Neural cell (in vitro differentiated cells): Measurements from ENCODE around the gene SLAMF9. TPM values are rescaled to one million over a fixed set of nuclear protein-coding genes. Genes with fewer than 3 reads are reported as not detected.

Experiments used
- H2AFZ ChIP-seq: fragments of 200-600, 300-800 bp; sonication (generic), shearing (Covaris generic); 2 replicates; pipeline ENCODE4 v1.6.0; 2014; ENCODE audit warnings: low read depth, mild to moderate bottlenecking, antibody characterized with exemption, low read length, moderate library complexity
- H3F3A ChIP-seq: fragments of 200-600 bp; shearing (Covaris generic); 2 replicates; pipeline ENCODE4 v1.6.1; 2016; ENCODE audit warnings: mild to moderate bottlenecking, moderate library complexity, mixed read lengths, antibody characterized with exemption, low read length; ENCODE audit not compliant: insufficient read depth, poor library complexity, severe bottlenecking
- H3K27ac ChIP-seq: fragments of 200-600, 300-800 bp; sonication (generic), shearing (Covaris generic); 2 replicates; pipeline ENCODE4 v1.5.1; 2014; ENCODE audit warnings: mild to moderate bottlenecking, low read length, moderate library complexity
- H3K27me3 ChIP-seq: fragments of 300-800, 200-600 bp; sonication (generic), shearing (Covaris generic); 2 replicates; pipeline ENCODE4 v1.6.0; 2014; ENCODE audit warnings: mild to moderate bottlenecking, low read depth, low read length, moderate library complexity; ENCODE audit not compliant: insufficient read depth
- H3K36me3 ChIP-seq: fragments of 300-800, 200-600 bp; sonication (generic), shearing (Covaris generic); 2 replicates; pipeline ENCODE4 v1.5.1; 2014; ENCODE audit warnings: mild to moderate bottlenecking, antibody characterized with exemption, low read length, moderate library complexity; ENCODE audit not compliant: insufficient read depth
- H3K4me2 ChIP-seq: fragments of 300-800, 200-600 bp; sonication (generic), shearing (Covaris generic); 2 replicates; pipeline ENCODE4 v1.6.0; 2014; ENCODE audit warnings: mild to moderate bottlenecking, low read length
- H3K4me3 ChIP-seq: fragments of 300-800, 200-600 bp; sonication (generic), shearing (Covaris generic); 2 replicates; pipeline ENCODE4 v1.5.1; 2014; ENCODE audit warnings: mild to moderate bottlenecking, low read length, moderate library complexity
- H3K79me2 ChIP-seq: fragments of 200-600 bp; shearing (Covaris generic); replicated peaks from 2 replicates; pipeline ENCODE4 v1.6.0; 2014; ENCODE audit warnings: mild to moderate bottlenecking, low read length, moderate library complexity; ENCODE audit not compliant: insufficient read depth
- H3K9ac ChIP-seq: fragments of 300-800, 200-600 bp; sonication (generic), shearing (Covaris generic); 2 replicates; pipeline ENCODE4 v1.6.1; 2016; ENCODE audit warnings: mild to moderate bottlenecking, low read length, mixed read lengths
- H3K9me2 ChIP-seq: fragments of 200-600 bp; shearing (Covaris generic); 2 replicates; pipeline ENCODE4 v1.6.1; 2016; ENCODE audit warnings: mild to moderate bottlenecking, low read length, mixed read lengths; ENCODE audit not compliant: insufficient read depth
- H3K9me3 ChIP-seq: fragments of 200-600, 300-800 bp; sonication (generic), shearing (Covaris generic); 2 replicates; pipeline ENCODE4 v1.6.1; 2016; ENCODE audit warnings: mild to moderate bottlenecking, mixed run types, low read length, moderate library complexity, mixed read lengths
- H4K20me1 ChIP-seq: fragments of 200-600 bp; shearing (Covaris generic); 2 replicates; pipeline ENCODE4 v1.6.1; 2016; ENCODE audit warnings: mild to moderate bottlenecking, mixed run types; ENCODE audit not compliant: insufficient read depth
- CTCF ChIP-seq: fragments of 450-650 bp; IDR thresholded peaks from 2 replicates; pipeline ENCODE4 v1.5.1; 2014; ENCODE audit warnings: antibody characterized with exemption, mild to moderate bottlenecking, moderate library complexity; ENCODE audit not compliant: poor library complexity, severe bottlenecking
- EP300 ChIP-seq: fragments of 450-650 bp; conservative IDR thresholded peaks from 2 replicates; pipeline ENCODE4 v1.6.1; 2014; ENCODE audit warnings: antibody characterized with exemption, mild to moderate bottlenecking, moderate library complexity; ENCODE audit not compliant: poor library complexity, severe bottlenecking
- EZH2 ChIP-seq: fragments of 200-600, 300-800 bp; shearing (Covaris generic), sonication (generic); IDR thresholded peaks from 2 replicates; pipeline ENCODE4 v1.6.1; 2014; ENCODE audit warnings: antibody characterized with exemption, low read length, borderline replicate concordance, mild to moderate bottlenecking; ENCODE audit not compliant: insufficient read depth, poor library complexity, severe bottlenecking
- POLR2AphosphoS5 ChIP-seq: IDR thresholded peaks from 2 replicates; pipeline ENCODE4 v1.6.1; 2012
- RAD21 ChIP-seq: fragments of 450-650 bp; conservative IDR thresholded peaks from 2 replicates; pipeline ENCODE4 v1.6.1; 2014; ENCODE audit warnings: antibody characterized with exemption, mild to moderate bottlenecking, moderate library complexity
- SMC3 ChIP-seq: fragments of 450-650 bp; conservative IDR thresholded peaks from 2 replicates; pipeline ENCODE4 v1.6.1; 2014; ENCODE audit warnings: antibody characterized with exemption, mild to moderate bottlenecking, moderate library complexity; ENCODE audit not compliant: poor library complexity
- TAF1 ChIP-seq: IDR thresholded peaks from 2 replicates; pipeline ENCODE4 v1.6.1; 2012; ENCODE audit warnings: low read depth
- polyA plus RNA-seq: library from polyadenylated mRNA; depleted of rRNA; stranded (reverse); fragments of >200 nt; gene quantifications from 2 replicates; pipeline ENCODE4 v1.2.3, GENCODE V29; 2014

SLAMF9 gene
- polyA plus RNA-seq, 1 donor from 2014 or later, result not detected

DNA sequence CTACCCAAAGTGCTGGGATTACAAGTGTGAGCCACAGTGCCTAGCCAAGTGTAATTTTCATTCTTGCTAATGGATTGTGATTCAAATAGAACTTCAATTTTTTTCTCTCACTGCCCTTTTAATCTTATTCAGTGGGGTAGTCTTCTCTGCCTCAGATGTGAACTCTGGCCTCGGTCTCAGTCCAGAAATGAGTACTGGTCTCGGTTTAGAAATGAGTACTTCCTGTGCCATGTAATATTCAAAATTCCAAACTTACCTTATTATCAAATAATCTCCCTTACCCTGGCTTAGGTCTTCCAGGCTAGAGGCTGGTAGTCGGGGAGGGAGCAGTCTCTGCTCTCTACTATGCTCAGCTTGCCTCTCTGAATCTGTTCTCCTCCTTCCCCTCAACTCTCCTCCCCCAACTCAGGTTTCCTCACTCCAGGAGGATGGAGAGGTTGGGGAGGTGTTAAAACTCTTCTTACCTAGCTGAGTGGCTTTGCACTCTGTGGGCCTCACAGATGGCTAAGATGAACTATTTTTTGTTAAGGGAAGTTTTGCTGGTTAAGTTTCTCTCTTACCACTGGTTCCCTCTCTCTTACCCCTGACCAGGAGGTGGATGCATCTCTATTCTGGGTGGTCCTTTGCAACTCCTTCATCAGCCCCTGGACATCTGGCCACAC, 4.8 kb upstream of the SLAMF9 start:
- no peak overlapping the region for H2AFZ ChIP-seq
- no peak overlapping the region for H3K4me2 ChIP-seq
- no peak overlapping the region for H3K27ac ChIP-seq
- TF ChIP-seq EP300 (no peak), POLR2AphosphoS5 (no peak)
- H3K27me3 ChIP-seq, result no peaks in the 10 kb centered on the region
- H3K4me3 ChIP-seq, result no peak overlapping the region
- no peaks in the 10 kb centered on the region for H4K20me1 ChIP-seq
- no peaks in the 10 kb centered on the region for H3F3A ChIP-seq
- H3K9ac ChIP-seq, result no peak overlapping the region
- no peaks in the 10 kb centered on the region for H3K9me3 ChIP-seq
- H3K79me2 ChIP-seq, result no peaks in the 10 kb centered on the region
- no peaks in the 10 kb centered on the region for H3K9me2 ChIP-seq
- no peaks in the 10 kb centered on the region for H3K36me3 ChIP-seq

GRCh38 chr1:159957824-159958268, 3.8 kb upstream of the SLAMF9 start:
- Histone ChIP-seq H3K9ac (no peak overlapping the region), H4K20me1 (no peaks in the 10 kb centered on the region), H3K4me2 (no peak overlapping the region), H3F3A (no peaks in the 10 kb centered on the region), H3K9me2 (no peaks in the 10 kb centered on the region), H3K9me3 (no peaks in the 10 kb centered on the region), H3K36me3 (no peaks in the 10 kb centered on the region), H3K27me3 (no peaks in the 10 kb centered on the region), H3K27ac (no peak overlapping the region), H2AFZ (no peak overlapping the region), H3K4me3 (no peak overlapping the region), H3K79me2 (no peaks in the 10 kb centered on the region)
- TF ChIP-seq EZH2 (no peak), TAF1 (no peak), RAD21 (no peak), POLR2AphosphoS5 (no peak), SMC3 (no peak)

DNA sequence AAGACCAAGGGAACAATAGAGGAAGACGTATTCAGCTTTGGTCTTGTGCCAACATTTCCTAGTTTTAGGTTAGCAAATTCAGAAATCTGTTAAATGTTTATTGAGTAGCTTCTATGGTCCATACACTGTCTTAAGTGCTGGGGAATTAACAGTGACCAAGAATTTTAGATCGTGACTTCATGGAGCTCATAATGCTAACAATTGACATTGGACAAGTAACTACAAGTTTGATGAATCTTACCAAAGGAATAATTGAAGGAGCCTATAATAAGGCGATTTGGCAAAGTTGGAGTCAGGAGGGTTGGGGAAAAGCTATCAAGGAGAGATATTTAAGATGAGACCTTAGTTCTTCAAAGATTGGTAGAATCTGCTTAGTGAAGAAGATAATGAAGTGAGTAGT, 1.4 kb upstream of the SLAMF9 start:
- Histone ChIP-seq H3K27me3 (no peaks in the 10 kb centered on the region), H3K36me3 (no peaks in the 10 kb centered on the region), H3F3A (no peaks in the 10 kb centered on the region), H3K9me2 (no peaks in the 10 kb centered on the region), H3K79me2 (no peaks in the 10 kb centered on the region), H3K27ac (no peak overlapping the region), H3K9ac (no peak overlapping the region), H3K9me3 (no peaks in the 10 kb centered on the region), H2AFZ (no peak overlapping the region), H3K4me3 (no peak overlapping the region), H3K4me2 (no peak overlapping the region), H4K20me1 (no peaks in the 10 kb centered on the region)
- TF ChIP-seq SMC3, result no peak
- TF ChIP-seq RAD21, result no peak

- Histone ChIP-seq H4K20me1 (no peaks in the 10 kb centered on the region), H3K9ac (no peak overlapping the region), H2AFZ (no peak overlapping the region), H3K4me2 (no peak overlapping the region), H3K9me2 (no peaks in the 10 kb centered on the region), H3K4me3 (no peak overlapping the region), H3K27ac (no peak overlapping the region), H3K9me3 (no peaks in the 10 kb centered on the region), H3K79me2 (no peaks in the 10 kb centered on the region), H3F3A (no peaks in the 10 kb centered on the region), H3K36me3 (no peaks in the 10 kb centered on the region), H3K27me3 (no peaks in the 10 kb centered on the region)
- TF ChIP-seq RAD21, result no peak
- no peak for TF ChIP-seq CTCF
Measured at GRCh38 chr1:159952932-159953331, 1.1 kb downstream of the SLAMF9 start.
